DOHH2 (cell line): ENCODE measurements around the gene ITPR3.
A peak's percentile ranks its signal among the peaks of the same experiment; 100 is the strongest.

Source experiments
- H3F3A ChIP-seq: fragments of 200-600 bp; sonication (generic), shearing (Covaris generic); 2 replicates; pipeline ENCODE4 v1.6.0; 2016; ENCODE audit warnings: antibody characterized with exemption, mild to moderate bottlenecking; ENCODE audit not compliant: control insufficient read depth, insufficient read depth
- H3K27ac ChIP-seq: fragments of 200-600 bp; sonication (generic); 2 replicates; pipeline ENCODE4 v1.5.1; 2014; ENCODE audit warnings: low read depth, mild to moderate bottlenecking, low read length, moderate library complexity
- H3K27me3 ChIP-seq: fragments of 200-600 bp; sonication (generic); 2 replicates; pipeline ENCODE4 v1.6.1; 2014; ENCODE audit warnings: mild to moderate bottlenecking, low read length, mixed read lengths; ENCODE audit not compliant: control insufficient read depth
- H3K36me3 ChIP-seq: fragments of 200-600 bp; sonication (generic); 2 replicates; pipeline ENCODE4 v1.6.1; 2014; ENCODE audit warnings: mild to moderate bottlenecking, low read length, moderate library complexity, mixed read lengths; ENCODE audit not compliant: control insufficient read depth
- H3K4me1 ChIP-seq: fragments of 200-600 bp; sonication (generic); 2 replicates; pipeline ENCODE4 v1.6.1; 2014; ENCODE audit warnings: mild to moderate bottlenecking, low read length, mixed read lengths; ENCODE audit not compliant: control insufficient read depth
- H3K4me2 ChIP-seq: fragments of 200-600 bp; sonication (generic); 2 replicates; pipeline ENCODE4 v1.6.0; 2014; ENCODE audit warnings: mild to moderate bottlenecking, low read length, moderate library complexity
- H3K4me3 ChIP-seq: fragments of 200-600 bp; sonication (generic); 2 replicates; pipeline ENCODE4 v1.5.1; 2014; ENCODE audit warnings: mild to moderate bottlenecking, low read length, mixed read lengths
- H3K79me2 ChIP-seq: fragments of 200-600 bp; sonication (generic); 2 replicates; pipeline ENCODE4 v1.6.1; 2014; ENCODE audit warnings: mild to moderate bottlenecking, low read length, mixed read lengths; ENCODE audit not compliant: control insufficient read depth
- H3K9me2 ChIP-seq: fragments of 200-600 bp; sonication (generic); replicated peaks from 2 replicates; pipeline ENCODE4 v1.6.1; 2014; ENCODE audit warnings: mild to moderate bottlenecking, low read length, mixed read lengths; ENCODE audit not compliant: control insufficient read depth
- H3K9me3 ChIP-seq: fragments of 200-600 bp; sonication (generic); 2 replicates; pipeline ENCODE4 v1.6.1; 2014; ENCODE audit warnings: antibody characterized with exemption, low read length, mixed read lengths; ENCODE audit not compliant: control insufficient read depth, insufficient read depth
- H4K20me1 ChIP-seq: fragments of 200-600 bp; sonication (generic); 2 replicates; pipeline ENCODE4 v1.6.0; 2014; ENCODE audit warnings: low read depth, mild to moderate bottlenecking, antibody characterized with exemption, low read length, moderate library complexity; ENCODE audit not compliant: control insufficient read depth, insufficient read depth
- CTCF ChIP-seq: fragments of 200-600 bp; sonication (generic); IDR thresholded peaks from one replicate; pipeline ENCODE4 v1.5.1; 2014; ENCODE audit warnings: antibody characterized with exemption, mild to moderate bottlenecking, low read depth, low read length; ENCODE audit not compliant: poor library complexity, severe bottlenecking
- EZH2phosphoT487 ChIP-seq: fragments of 200-600 bp; sonication (generic); IDR thresholded peaks from 2 replicates; pipeline ENCODE4 v1.6.1; 2017; ENCODE audit warnings: borderline replicate concordance, mild to moderate bottlenecking, antibody characterized with exemption, low read length, moderate library complexity, mixed read lengths

The ITPR3 gene

DNA sequence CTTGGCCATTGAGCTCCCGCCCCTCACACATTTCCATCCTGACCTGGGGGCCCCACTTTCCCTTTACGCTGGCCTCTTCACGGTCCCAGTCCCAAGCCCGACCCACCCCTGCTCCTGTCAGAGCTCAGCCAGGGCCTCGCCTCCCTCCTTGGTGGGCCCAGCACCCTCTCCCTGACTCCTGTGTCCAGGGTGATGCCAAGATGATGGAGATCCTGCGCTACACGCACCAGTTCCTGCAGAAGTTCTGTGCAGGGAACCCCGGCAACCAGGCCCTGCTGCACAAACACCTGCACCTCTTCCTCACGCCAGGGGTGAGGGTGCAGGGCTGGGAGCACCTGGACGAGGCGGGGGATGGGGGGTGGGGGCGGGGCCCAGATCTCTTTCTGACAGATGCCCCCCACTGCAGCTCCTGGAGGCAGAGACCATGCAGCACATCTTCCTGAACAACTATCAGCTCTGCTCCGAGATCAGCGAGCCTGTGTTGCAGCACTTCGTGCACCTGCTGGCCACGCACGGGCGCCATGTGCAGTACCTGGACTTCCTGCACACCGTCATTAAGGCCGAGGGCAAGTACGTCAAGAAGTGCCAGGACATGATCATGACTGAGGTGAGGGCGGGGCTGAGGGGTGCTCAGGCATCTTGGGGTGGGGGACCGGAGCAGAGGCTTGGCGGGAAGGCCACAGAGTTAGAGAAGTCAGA is 57.3 kb downstream of the ITPR3 start:
- Histone ChIP-seq H3K79me2 (no peaks in the 10 kb centered on the region), H3F3A (no peaks in the 10 kb centered on the region), H3K4me1 (peaks cover 10% of the 10 kb centered on the region), H3K4me3 (no peak overlapping the region), H3K27me3 (no peaks in the 10 kb centered on the region), H3K36me3 (peaks cover 95% of the 10 kb centered on the region), H3K9me3 (no peaks in the 10 kb centered on the region), H4K20me1 (no peaks in the 10 kb centered on the region), H3K4me2 (no peak overlapping the region), H3K9me2 (no peaks in the 10 kb centered on the region), H3K27ac (peak overlapping the region; percentile 29)
- no peak for TF ChIP-seq EZH2phosphoT487
- no peak for TF ChIP-seq CTCF

DNA sequence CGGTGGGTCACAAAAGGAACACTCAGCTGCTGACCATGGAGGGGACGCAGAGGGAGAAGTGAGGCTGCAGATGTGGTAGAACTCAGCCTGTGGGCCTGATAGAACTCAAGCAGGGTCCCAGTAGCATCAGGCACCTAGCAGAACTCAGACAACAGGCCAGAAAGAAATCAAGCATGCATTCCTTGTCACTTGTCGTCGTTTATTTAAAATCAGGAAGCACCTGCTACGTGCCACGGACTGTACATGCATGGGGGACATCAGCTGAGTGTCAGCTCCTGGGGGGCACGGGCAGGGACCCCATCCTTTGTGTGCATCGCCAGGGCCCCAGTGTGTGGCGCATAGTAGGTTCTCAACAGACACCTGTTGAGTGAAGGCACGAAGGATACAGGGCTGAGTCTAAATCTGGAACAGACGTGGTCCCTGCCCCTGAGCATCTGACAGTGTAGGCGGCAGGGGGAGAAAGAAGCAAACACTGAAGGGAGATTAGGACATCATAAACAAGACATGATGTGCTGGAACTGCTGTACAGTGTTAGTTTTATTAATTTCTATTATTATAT is 57.9 kb downstream of the ITPR3 start:
- Histone ChIP-seq H3K36me3 (peaks cover 95% of the 10 kb centered on the region), H3K27ac (peak overlapping the region; percentile 29), H3K4me3 (no peak overlapping the region)

DNA sequence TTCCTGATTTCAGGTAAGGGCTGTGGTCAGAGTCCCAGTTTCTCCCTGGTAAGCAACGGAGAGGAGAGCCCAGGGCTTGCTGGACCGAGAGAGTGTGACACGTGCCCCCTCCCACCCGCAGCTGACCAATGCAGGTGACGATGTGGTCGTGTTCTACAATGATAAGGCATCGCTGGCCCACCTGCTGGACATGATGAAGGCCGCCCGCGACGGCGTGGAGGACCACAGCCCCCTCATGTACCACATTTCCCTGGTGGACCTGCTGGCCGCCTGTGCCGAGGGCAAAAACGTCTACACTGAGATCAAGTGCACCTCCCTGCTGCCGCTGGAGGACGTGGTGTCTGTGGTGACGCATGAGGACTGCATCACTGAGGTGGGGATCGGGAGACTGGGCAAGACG is 58.6 kb downstream of the ITPR3 start:
- no peaks in the 10 kb centered on the region for H3F3A ChIP-seq
- H3K27ac ChIP-seq = no peak overlapping the region
- no peaks in the 10 kb centered on the region for H3K9me2 ChIP-seq
- peaks cover 95% of the 10 kb centered on the region for H3K36me3 ChIP-seq
- H3K4me3 ChIP-seq = no peak overlapping the region
- H3K27me3 ChIP-seq = no peaks in the 10 kb centered on the region
- no peak overlapping the region for H3K4me2 ChIP-seq
- H4K20me1 ChIP-seq = no peaks in the 10 kb centered on the region
- peaks cover 10% of the 10 kb centered on the region for H3K4me1 ChIP-seq
- TF ChIP-seq EZH2phosphoT487 (no peak), CTCF (no peak)
- H3K79me2 ChIP-seq = no peaks in the 10 kb centered on the region
- H3K9me3 ChIP-seq = no peaks in the 10 kb centered on the region

More for the DNA sequence above, 57.9 kb downstream of the ITPR3 start:
- Histone ChIP-seq H3K4me1 (peaks cover 10% of the 10 kb centered on the region), H3K9me3 (no peaks in the 10 kb centered on the region), H3K79me2 (no peaks in the 10 kb centered on the region), H3K27me3 (no peaks in the 10 kb centered on the region), H3F3A (no peaks in the 10 kb centered on the region), H4K20me1 (no peaks in the 10 kb centered on the region), H3K9me2 (no peaks in the 10 kb centered on the region), H3K4me2 (no peak overlapping the region)
- TF ChIP-seq EZH2phosphoT487 (no peak), CTCF (no peak)
